HepG2 (cell line): ENCODE results near the gene CAMK1G. TPM values are rescaled to one million over a fixed set of nuclear protein-coding genes. Genes with fewer than 3 reads are reported as not detected.

Experiments used
- ATAC-seq: fragments of 200-7000 bp; cut with Tn5 transposase; 3 replicates; pipeline ENCODE4 v1.9.1; 2020; ENCODE audit warnings: mild to moderate bottlenecking, moderate library complexity
- BruUV-seq: library from RNA; stranded (reverse); fragments of 400-500 nt; replicated peaks from 2 replicates; lab custom pipeline; 2021; lab: Mats Ljungman, UMichigan
- CTCF ChIA-PET: fragments of 300-600 bp; formaldehyde crosslinking; extraction: SDS; loops from one replicate; lab custom pipeline; 2021; ENCODE audit warnings: low total read pairs, inconsistent platforms, low intra/inter-chr PET ratio; lab: Yijun Ruan, JAX
- POLR2A ChIA-PET: fragments of 350-600 bp; sonication (Branson Sonifier 250); formaldehyde crosslinking; loops from one replicate; lab custom pipeline; 2020; ENCODE audit warnings: antibody characterized with exemption, inconsistent platforms; lab: Yijun Ruan, JAX
- DNase-seq: peaks from one replicate; pipeline ENCODE4 v3.0.0-alpha.2; 2015; ENCODE audit warnings: low spot score
- FAIRE-seq: peaks from 3 replicates; lab custom pipeline; 2011; peaks lifted over from hg19 to GRCh38; lab: Jason Lieb, UNC
- H2AFZ ChIP-seq: one replicate; pipeline ENCODE4 v1.6.1; 2011; ENCODE audit warnings: low read length, inconsistent platforms
- H3K27ac ChIP-seq: fragments of 300-600 bp; 3 replicates; pipeline ENCODE4 v1.8.0; 2011; ENCODE audit warnings: mixed run types, mild to moderate bottlenecking, mixed read lengths, low read length, inconsistent platforms; ENCODE audit not compliant: insufficient read depth; ENCODE audit errors: extremely low read length
- H3K27me3 ChIP-seq, 2 experiments: fragments of 200-600 bp in 1 of 2; 2 replicates in 1 of 2; 3 replicates in 1 of 2; pipeline versions ENCODE4 v1.6.0 to v1.8.0; 2011; ENCODE audit warnings: low read length in 2 of 2, mild to moderate bottlenecking in 2 of 2, moderate library complexity in 2 of 2, inconsistent platforms in 1 of 2; ENCODE audit not compliant: insufficient read depth in 2 of 2, control insufficient read depth in 1 of 2
- H3K36me3 ChIP-seq, 2 experiments: fragments of 200-600 bp in 1 of 2; replicated peaks in 1 of 2; 2 replicates in 1 of 2; 3 replicates in 1 of 2; pipeline versions ENCODE4 v1.5.1 to v1.8.0; 2011; ENCODE audit warnings: low read length in 2 of 2, inconsistent platforms in 1 of 2; ENCODE audit not compliant: insufficient read depth in 2 of 2, control insufficient read depth in 1 of 2
- H3K4me1 ChIP-seq: 2 replicates; pipeline ENCODE4 v1.5.1; 2012; ENCODE audit warnings: low read length, inconsistent platforms; ENCODE audit not compliant: insufficient read depth
- H3K4me2 ChIP-seq: 2 replicates; pipeline ENCODE4 v1.6.0; 2011; ENCODE audit warnings: low read depth, low read length, inconsistent platforms
- H3K4me3 ChIP-seq, 3 experiments: fragments of 200-600 bp in 1 of 3; sonication (generic), shearing (Covaris generic) in 1 of 3; replicated peaks in 1 of 3; 2 replicates each; pipeline ENCODE4 v1.5.1; 2011 to 2016; ENCODE audit warnings: low read length in 3 of 3, inconsistent platforms in 2 of 3, low read depth in 2 of 3, mild to moderate bottlenecking in 2 of 3, control low read depth in 1 of 3, mixed read lengths in 1 of 3; ENCODE audit not compliant: insufficient read depth in 1 of 3
- H3K79me2 ChIP-seq: one replicate; pipeline ENCODE4 v1.6.1; 2011; ENCODE audit warnings: low read length, inconsistent platforms; ENCODE audit not compliant: insufficient read depth
- H3K9ac ChIP-seq: 2 replicates; pipeline ENCODE4 v1.6.0; 2011; ENCODE audit warnings: mild to moderate bottlenecking, low read depth, low read length, inconsistent platforms; ENCODE audit not compliant: insufficient read depth
- H3K9me3 ChIP-seq: 2 replicates; pipeline ENCODE4 v1.5.1; 2012; ENCODE audit warnings: mild to moderate bottlenecking, low read length
- H4K20me1 ChIP-seq: 2 replicates; pipeline ENCODE4 v1.6.0; 2011; ENCODE audit warnings: inconsistent platforms, mild to moderate bottlenecking, low read length, moderate library complexity; ENCODE audit not compliant: insufficient read depth
- DR1 ChIP-seq: sonication (generic); formaldehyde crosslinking; IDR thresholded peaks from 2 replicates; pipeline ENCODE4 v1.8.0; 2021; ENCODE audit warnings: mild to moderate bottlenecking, missing genetic modification reagents, inconsistent platforms
- FOSL2 ChIP-seq: sonication (generic); formaldehyde crosslinking; IDR thresholded peaks from 2 replicates; pipeline ENCODE4 v1.4.0; 2020; ENCODE audit warnings: missing genetic modification reagents
- REL ChIP-seq: sonication (generic); formaldehyde crosslinking; conservative IDR thresholded peaks from 2 replicates; pipeline ENCODE4 v1.8.0; 2022; ENCODE audit warnings: mild to moderate bottlenecking, missing genetic modification reagents, moderate library complexity
- RELA ChIP-seq: sonication (generic); formaldehyde crosslinking; IDR thresholded peaks from 2 replicates; pipeline ENCODE4 v1.4.0; 2020; ENCODE audit warnings: missing genetic modification reagents
- ZNF264 ChIP-seq: sonication (generic); formaldehyde crosslinking; IDR thresholded peaks from 2 replicates; pipeline ENCODE4 v1.4.0; 2020; ENCODE audit warnings: missing genetic modification reagents
- ZNF407 ChIP-seq: sonication (generic); formaldehyde crosslinking; IDR thresholded peaks from one replicate; pipeline ENCODE4 v1.5.1; 2020; ENCODE audit warnings: mild to moderate bottlenecking, missing genetic modification reagents; ENCODE audit errors: not compliant biosample characterization
- WGBS: methylation state at CpG from one replicate; pipeline ENCODE4 v1.1.6; 2017; ENCODE audit warnings: low lambda C conversion rate; 5-methylcytosine and 5-hydroxymethylcytosine counted together
- in situ Hi-C: cut with HindIII; loops from 2 replicates; pipeline ENCODE4 v1.10.0; 2017; ENCODE audit warnings: low pct_unique_long_range_greater_than_20kb; ENCODE audit not compliant: extremely low pct_ligation_motif_present
- intact Hi-C: fragments of 100-400 bp; cut with micrococcal nuclease; formaldehyde crosslinking; loops from one replicate; pipeline ENCODE4 v1.10.0; 2022; ENCODE audit not compliant: unreplicated experiment
- polyA plus RNA-seq, 8 experiments: library from polyadenylated mRNA; depleted of rRNA in 3 of 8; stranded (reverse) in 7 of 8; unstranded in 1 of 8; fragments of >200 nt; fragmentation: Illumina TruSeq in 4 of 8; extraction: Trizol in 4 of 8; gene quantifications; 2 replicates each; pipeline versions ENCODE4 v1.2.1 to v1.2.3, GENCODE V29; 2011 to 2016; ENCODE audit warnings: low read depth in 4 of 8, missing spikeins in 1 of 8, mixed read lengths in 1 of 8; ENCODE audit not compliant: insufficient read depth in 1 of 8
- total RNA-seq, 5 experiments: library from RNA; depleted of rRNA; stranded (reverse); fragments of >200 nt; fragmentation: Illumina TruSeq; extraction: Trizol; gene quantifications; 2 replicates each; pipeline ENCODE4 v1.2.3, GENCODE V29; 2016; ENCODE audit warnings: low read depth in 1 of 5

CAMK1G gene
- total and polyA plus RNA-seq, 2 of the 13 experiments (the other 11 are each of a cell fraction or from before 2014, with no cell fraction given) = not detected

- no peak for TF ChIP-seq ZNF407 (CRISPR knock-in tag)
- TF ChIP-seq DR1 (CRISPR knock-in tag) = no peak
- no peak for TF ChIP-seq ZNF264
- no peak for TF ChIP-seq FOSL2 (CRISPR knock-in tag)
- no peak for TF ChIP-seq REL (CRISPR knock-in tag)
- no peak for TF ChIP-seq RELA (CRISPR knock-in tag)
Measured at GRCh38 chr1:209607102-209607794, 23.7 kb downstream of the CAMK1G start.

More at GRCh38 chr1:209607102-209607794, 23.7 kb downstream of the CAMK1G start:
- H3K27me3 ChIP-seq = no peaks in the 10 kb centered on the region
- no peak overlapping the region for H2AFZ ChIP-seq
- H3K4me3 ChIP-seq = no peak overlapping the region
- no peak for DNase-seq
- no peaks in the 10 kb centered on the region for H3K4me1 ChIP-seq
- H3K4me2 ChIP-seq = no peak overlapping the region
- in situ Hi-C loops = no loop called here
- FAIRE-seq = no peak
- intact Hi-C loops = no loop called here
- POLR2A ChIA-PET = no interaction called here
- H3K36me3 ChIP-seq = no peaks in the 10 kb centered on the region
- no peak overlapping the region for H3K27ac ChIP-seq
- no TSS peak for BruUV-seq
- CTCF ChIA-PET = no interaction called here
- no peaks in the 10 kb centered on the region for H4K20me1 ChIP-seq
- H3K9me3 ChIP-seq = no peaks in the 10 kb centered on the region
- no CpG with 5 or more reads among the region's 1 CpG for WGBS
- no peak overlapping the region for H3K9ac ChIP-seq
- H3K79me2 ChIP-seq = no peaks in the 10 kb centered on the region
- no peak for ATAC-seq
